Measurements from ENCODE around the gene DCTPP1. TPM values are rescaled to one million over a fixed set of nuclear protein-coding genes. Genes with fewer than 3 reads are reported as not detected.
A peak's percentile ranks its signal among the peaks of the same experiment; 100 is the strongest.

DCTPP1 gene
- total RNA-seq, 1 experiment from 2014 or later = 109 TPM

DNA sequence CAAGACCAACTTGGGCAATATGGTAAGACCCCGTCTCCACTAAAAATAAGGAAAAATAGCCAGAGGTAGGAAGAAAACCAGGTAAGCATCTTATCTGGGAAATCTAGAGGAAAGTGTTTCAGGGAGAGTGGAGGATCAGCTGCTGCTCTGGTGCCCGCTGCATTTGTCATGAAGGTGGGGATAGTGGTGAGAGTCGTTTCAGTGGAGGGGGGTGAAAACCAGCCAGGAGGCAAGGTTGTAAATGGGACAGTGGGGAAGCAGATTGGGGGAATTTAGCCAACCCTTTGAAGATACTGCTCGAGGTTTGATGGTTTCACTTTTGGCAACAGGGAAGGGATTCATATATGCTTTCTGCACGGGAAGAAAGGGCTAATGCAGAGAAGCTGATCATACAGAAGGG, 8.8 kb downstream of the DCTPP1 start:
- intact Hi-C loops (cut with micrococcal nuclease; ENCODE audit: unreplicated experiment) = no loop called here
- ChIA-PET POLR2A (ENCODE audit: unreplicated experiment) (no interaction called here), CTCF (interaction anchor here (0.6 kb wide), 1 partner anchor 477 kb away, joined by 4 read pairs; no protein-coding TSS in a partner anchor)
- Histone ChIP-seq H3K79me2 (ENCODE audit: low read depth) (0 out of 2 replicates have a peak, but pooled peaks cover 9% of the 10 kb centered on the region), H4K20me1 (ENCODE audit: insufficient read depth) (no peaks in the 10 kb centered on the region), H3K36me3 (ENCODE audit: low read depth) (0 out of 2 replicates have a peak, but pooled peaks cover 7% of the 10 kb centered on the region), H3K4me2 (no peak overlapping the region), H3K4me1 (replicated peaks; ENCODE audit: insufficient read depth) (peaks cover 7% of the 10 kb centered on the region; the same call in 1 of the 2 replicates), H3K27me3 (ENCODE audit: insufficient read depth, low read depth) (no peaks in the 10 kb centered on the region), H3K4me3 (no peak overlapping the region), H3K9me2 (ENCODE audit: insufficient read depth) (no peaks in the 10 kb centered on the region), H3K27ac (no peak overlapping the region), H2AFZ (no peak overlapping the region), H3K9me3 (ENCODE audit: insufficient read depth, low read depth) (no peaks in the 10 kb centered on the region), H3F3A (ENCODE audit: insufficient read depth, low read depth) (peaks cover 34% of the 10 kb centered on the region)
- no TSS peak for BruUV-seq (replicated peaks)
- DNase-seq = no peak
- TF ChIP-seq, protein P1, sequence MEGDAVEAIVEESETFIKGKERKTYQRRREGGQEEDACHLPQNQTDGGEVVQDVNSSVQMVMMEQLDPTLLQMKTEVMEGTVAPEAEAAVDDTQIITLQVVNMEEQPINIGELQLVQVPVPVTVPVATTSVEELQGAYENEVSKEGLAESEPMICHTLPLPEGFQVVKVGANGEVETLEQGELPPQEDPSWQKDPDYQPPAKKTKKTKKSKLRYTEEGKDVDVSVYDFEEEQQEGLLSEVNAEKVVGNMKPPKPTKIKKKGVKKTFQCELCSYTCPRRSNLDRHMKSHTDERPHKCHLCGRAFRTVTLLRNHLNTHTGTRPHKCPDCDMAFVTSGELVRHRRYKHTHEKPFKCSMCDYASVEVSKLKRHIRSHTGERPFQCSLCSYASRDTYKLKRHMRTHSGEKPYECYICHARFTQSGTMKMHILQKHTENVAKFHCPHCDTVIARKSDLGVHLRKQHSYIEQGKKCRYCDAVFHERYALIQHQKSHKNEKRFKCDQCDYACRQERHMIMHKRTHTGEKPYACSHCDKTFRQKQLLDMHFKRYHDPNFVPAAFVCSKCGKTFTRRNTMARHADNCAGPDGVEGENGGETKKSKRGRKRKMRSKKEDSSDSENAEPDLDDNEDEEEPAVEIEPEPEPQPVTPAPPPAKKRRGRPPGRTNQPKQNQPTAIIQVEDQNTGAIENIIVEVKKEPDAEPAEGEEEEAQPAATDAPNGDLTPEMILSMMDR (conservative IDR thresholded peaks at IDR 0.05) = no peak
- TF ChIP-seq EZH2 (IDR thresholded peaks at IDR 0.05; ENCODE audit: low read depth) = no peak

DNA sequence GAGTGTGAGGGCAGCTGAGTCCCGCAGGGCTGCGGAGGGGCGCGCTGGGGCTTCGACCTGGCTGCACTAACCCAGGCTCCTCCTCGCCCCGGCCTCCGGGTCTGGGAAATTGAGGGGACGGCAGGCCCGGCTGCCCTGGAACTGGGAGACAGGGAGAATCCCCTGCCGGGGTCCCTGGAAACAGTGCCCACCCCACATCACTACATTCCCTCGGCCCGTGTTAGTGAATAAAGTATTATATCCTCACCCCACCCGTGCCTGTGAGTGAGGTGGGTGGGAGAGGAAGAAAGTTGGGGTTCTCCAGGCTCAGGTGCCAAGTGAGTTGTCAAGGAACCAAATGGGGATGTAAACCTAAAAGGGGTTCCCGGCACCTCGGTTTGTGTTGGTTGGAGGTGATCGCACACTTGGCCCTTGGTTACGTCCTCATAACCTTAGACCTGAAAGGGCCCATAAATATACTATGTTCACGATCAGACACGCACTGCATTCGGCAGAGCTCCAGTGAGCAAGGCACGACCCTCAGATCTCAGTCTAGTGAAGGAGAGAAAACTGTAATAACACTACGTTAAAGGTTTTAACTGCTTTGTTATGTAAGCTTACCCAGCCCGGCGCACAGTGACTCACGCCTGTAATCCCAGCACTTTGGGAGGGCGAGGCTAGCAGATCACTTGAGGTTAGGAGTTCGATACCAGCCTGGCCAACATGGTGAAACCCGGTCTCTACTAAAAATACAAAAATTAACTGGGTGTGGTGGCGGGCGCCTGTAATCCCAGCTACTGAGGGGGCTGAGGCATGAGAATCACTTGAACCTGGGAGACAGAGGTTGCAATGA, 11.3 kb downstream of the DCTPP1 start:
- H3K4me3 ChIP-seq = peak overlapping the region; percentile 69; the same call in 1 of the 2 replicates
- H3K27me3 ChIP-seq (ENCODE audit: insufficient read depth, low read depth) = no peaks in the 10 kb centered on the region
- intact Hi-C loops (cut with micrococcal nuclease; ENCODE audit: unreplicated experiment) = no loop called here
- peaks cover 46% of the 10 kb centered on the region for H3F3A ChIP-seq (ENCODE audit: insufficient read depth, low read depth)
- CTCF ChIA-PET = interaction anchor here (0.6 to 1.5 kb wide), 4 partner anchors 11 to 275 kb away, joined by 3 to 11 read pairs (median 6); partner anchors contain the start of gene DCTPP1
- no TSS peak for BruUV-seq (replicated peaks)
- peaks cover 7% of the 10 kb centered on the region; the same call in 1 of the 2 replicates for H3K4me1 ChIP-seq (replicated peaks; ENCODE audit: insufficient read depth)
- peak overlapping the region; percentile 49; the same call in 1 of the 2 replicates for H3K27ac ChIP-seq
- POLR2A ChIA-PET (ENCODE audit: unreplicated experiment) = interaction anchor here (0.6 to 1.3 kb wide), 5 partner anchors 17 to 237 kb away, joined by 3 to 16 read pairs (median 3); no protein-coding TSS in a partner anchor
- no peaks in the 10 kb centered on the region for H3K79me2 ChIP-seq (ENCODE audit: low read depth)
- no peaks in the 10 kb centered on the region for H3K9me3 ChIP-seq (ENCODE audit: insufficient read depth, low read depth)
- DNase-seq = no peak
- H2AFZ ChIP-seq = peak overlapping the region; percentile 52
- peak overlapping the region; percentile 81 for H3K4me2 ChIP-seq
- H3K9me2 ChIP-seq (ENCODE audit: insufficient read depth) = no peaks in the 10 kb centered on the region
- no peaks in the 10 kb centered on the region for H4K20me1 ChIP-seq (ENCODE audit: insufficient read depth)
- H3K36me3 ChIP-seq (ENCODE audit: low read depth) = peaks cover 3% of the 10 kb centered on the region; the same call in 1 of the 2 replicates
- TF ChIP-seq, protein P1 (conservative IDR thresholded peaks at IDR 0.05) = no peak; the same call in 1 of the 2 replicates
- no peak for TF ChIP-seq EZH2 (IDR thresholded peaks at IDR 0.05; ENCODE audit: low read depth)

DNA sequence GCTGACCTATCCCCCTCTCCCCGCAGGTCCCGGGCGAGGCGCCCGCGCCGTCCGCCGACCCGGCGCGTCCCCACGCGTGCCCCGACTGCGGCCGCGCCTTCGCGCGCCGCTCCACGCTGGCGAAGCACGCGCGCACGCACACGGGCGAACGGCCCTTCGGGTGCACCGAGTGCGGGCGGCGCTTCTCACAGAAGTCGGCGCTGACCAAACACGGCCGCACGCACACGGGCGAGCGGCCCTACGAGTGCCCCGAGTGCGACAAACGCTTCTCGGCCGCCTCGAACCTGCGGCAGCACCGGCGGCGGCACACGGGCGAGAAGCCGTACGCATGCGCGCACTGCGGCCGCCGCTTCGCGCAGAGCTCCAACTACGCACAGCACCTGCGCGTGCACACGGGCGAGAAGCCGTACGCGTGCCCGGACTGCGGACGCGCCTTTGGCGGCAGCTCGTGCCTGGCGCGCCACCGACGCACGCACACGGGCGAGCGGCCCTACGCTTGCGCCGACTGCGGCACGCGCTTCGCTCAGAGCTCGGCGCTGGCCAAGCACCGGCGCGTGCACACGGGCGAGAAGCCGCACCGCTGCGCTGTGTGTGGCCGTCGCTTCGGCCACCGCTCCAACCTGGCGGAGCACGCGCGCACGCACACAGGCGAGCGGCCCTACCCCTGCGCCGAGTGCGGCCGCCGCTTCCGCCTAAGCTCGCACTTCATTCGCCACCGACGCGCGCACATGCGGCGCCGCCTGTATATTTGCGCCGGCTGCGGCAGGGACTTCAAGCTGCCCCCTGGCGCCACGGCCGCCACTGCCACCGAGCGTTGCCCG, 12.1 kb downstream of the DCTPP1 start:
- Histone ChIP-seq H4K20me1 (ENCODE audit: insufficient read depth) (no peaks in the 10 kb centered on the region), H2AFZ (peak overlapping the region; percentile 88), H3K4me1 (replicated peaks; ENCODE audit: insufficient read depth) (peaks cover 7% of the 10 kb centered on the region; the same call in 1 of the 2 replicates), H3F3A (ENCODE audit: insufficient read depth, low read depth) (peaks cover 46% of the 10 kb centered on the region), H3K4me3 (peak overlapping the region; percentile 69), H3K27me3 (ENCODE audit: insufficient read depth, low read depth) (no peaks in the 10 kb centered on the region), H3K36me3 (ENCODE audit: low read depth) (peaks cover 6% of the 10 kb centered on the region; the same call in 1 of the 2 replicates), H3K9me2 (ENCODE audit: insufficient read depth) (no peaks in the 10 kb centered on the region), H3K4me2 (peak overlapping the region; percentile 81), H3K27ac (peak overlapping the region; percentile 49; the same call in 1 of the 2 replicates), H3K79me2 (ENCODE audit: low read depth) (no peaks in the 10 kb centered on the region), H3K9me3 (ENCODE audit: insufficient read depth, low read depth) (no peaks in the 10 kb centered on the region)
- POLR2A ChIA-PET (ENCODE audit: unreplicated experiment) = interaction anchor here (0.5 to 1.3 kb wide), 10 partner anchors 8 to 473 kb away, joined by 3 to 16 read pairs (median 4); partner anchors contain the start of gene ZNF771
- intact Hi-C loops (cut with micrococcal nuclease; ENCODE audit: unreplicated experiment) = no loop called here
- CTCF ChIA-PET = interaction anchor here (0.6 to 1.5 kb wide), 5 partner anchors 8 to 216 kb away, joined by 3 to 11 read pairs (median 5); partner anchors contain the start of gene DCTPP1
- peak; percentile 81 to 94 for DNase-seq
- no TSS peak for BruUV-seq (replicated peaks)
- TF ChIP-seq, protein P1 (conservative IDR thresholded peaks at IDR 0.05) = no peak
- TF ChIP-seq EZH2 (IDR thresholded peaks at IDR 0.05; ENCODE audit: low read depth) = no peak

Data from PC-9 (cell line).